SJSA1 (cell line): ENCODE measurements around the gene TENM4. TPM values are rescaled to one million over a fixed set of nuclear protein-coding genes. Genes with fewer than 3 reads are reported as not detected.
A peak's percentile ranks its signal among the peaks of the same experiment; 100 is the strongest.

Experiments
- DNase-seq, 2 experiments: peaks; one replicate each; pipeline ENCODE4 v3.0.0-alpha.2; 2015 to 2020; ENCODE audit warnings: low spot score in 2 of 2, low read depth in 1 of 2
- H3K27ac ChIP-seq: fragments of 250-450 bp; sonication (Bioruptor Pico); 2 replicates; pipeline ENCODE4 v1.5.1; 2020; ENCODE audit warnings: mild to moderate bottlenecking, moderate library complexity
- H3K27me3 ChIP-seq: fragments of 250-450 bp; sonication (Bioruptor Pico); replicated peaks from 2 replicates; pipeline ENCODE4 v1.5.1; 2020; ENCODE audit warnings: mild to moderate bottlenecking, moderate library complexity
- H3K36me3 ChIP-seq: fragments of 250-450 bp; sonication (Bioruptor Pico); 2 replicates; pipeline ENCODE4 v1.5.1; 2020; ENCODE audit warnings: mild to moderate bottlenecking
- H3K4me1 ChIP-seq: fragments of 250-450 bp; sonication (Bioruptor Pico); replicated peaks from 2 replicates; pipeline ENCODE4 v1.6.1; 2021; ENCODE audit warnings: mild to moderate bottlenecking
- H3K4me3 ChIP-seq: fragments of 250-450 bp; sonication (Bioruptor Pico); 2 replicates; pipeline ENCODE4 v1.5.1; 2020; ENCODE audit warnings: mild to moderate bottlenecking
- H3K9me3 ChIP-seq: fragments of 250-450 bp; sonication (Bioruptor Pico); replicated peaks from 2 replicates; pipeline ENCODE4 v1.5.1; 2020; ENCODE audit warnings: mild to moderate bottlenecking
- total RNA-seq: library from RNA; depleted of rRNA; stranded (reverse); fragments of >200 nt; shearing (Covaris generic); gene quantifications from 2 replicates; pipeline ENCODE4 v1.2.3, GENCODE V29; 2014

The TENM4 gene
- total RNA-seq, 1 experiment from 2014 or later, result not detected

- H3K4me3 ChIP-seq, result no peak overlapping the region
- no peaks in the 10 kb centered on the region for H3K4me1 ChIP-seq
- no peak overlapping the region for H3K27ac ChIP-seq
- H3K36me3 ChIP-seq, result no peaks in the 10 kb centered on the region
- DNase-seq, result no peak
- no peaks in the 10 kb centered on the region for H3K9me3 ChIP-seq
- H3K27me3 ChIP-seq, result no peaks in the 10 kb centered on the region
These were observed 649.6 kb downstream of the TENM4 start for GRCh38 chr11:78791254-78791653.

- H3K27ac ChIP-seq, result no peak overlapping the region
- H3K27me3 ChIP-seq, result no peaks in the 10 kb centered on the region
- H3K4me1 ChIP-seq, result no peaks in the 10 kb centered on the region
- no peak overlapping the region for H3K4me3 ChIP-seq
- no peaks in the 10 kb centered on the region for H3K36me3 ChIP-seq
- no peaks in the 10 kb centered on the region for H3K9me3 ChIP-seq
- DNase-seq, result no peak
These were observed 650.0 kb downstream of the TENM4 start for GRCh38 chr11:78790784-78791183.

- no peak overlapping the region for H3K4me3 ChIP-seq
- no peak for DNase-seq
- H3K4me1 ChIP-seq, result peaks cover 2% of the 10 kb centered on the region; the same call in 1 of the 2 replicates
- no peaks in the 10 kb centered on the region for H3K9me3 ChIP-seq
- no peak overlapping the region for H3K27ac ChIP-seq
- no peaks in the 10 kb centered on the region for H3K36me3 ChIP-seq
- H3K27me3 ChIP-seq, result no peaks in the 10 kb centered on the region
These were observed 651.5 kb downstream of the TENM4 start for GRCh38 chr11:78789375-78789774.

- no peak for DNase-seq
- Histone ChIP-seq H3K4me1 (peaks cover 7% of the 10 kb centered on the region; the same call in 1 of the 2 replicates), H3K9me3 (no peaks in the 10 kb centered on the region), H3K27ac (no peak overlapping the region), H3K36me3 (no peaks in the 10 kb centered on the region), H3K4me3 (no peak overlapping the region), H3K27me3 (no peaks in the 10 kb centered on the region)
These were observed 652.3 kb downstream of the TENM4 start for GRCh38 chr11:78788533-78788932.

GRCh38 chr11:78787696-78788095 lies 653.1 kb downstream of the TENM4 start:
- DNase-seq, result no peak
- no peak overlapping the region for H3K27ac ChIP-seq

GRCh38 chr11:78786746-78787145 lies 654.1 kb downstream of the TENM4 start:
- Histone ChIP-seq H3K9me3 (no peaks in the 10 kb centered on the region), H3K27ac (no peak overlapping the region), H3K27me3 (no peaks in the 10 kb centered on the region), H3K4me1 (peaks cover 7% of the 10 kb centered on the region; the same call in 1 of the 2 replicates), H3K36me3 (no peaks in the 10 kb centered on the region), H3K4me3 (no peak overlapping the region)
- no peak for DNase-seq

More at GRCh38 chr11:78787696-78788095, 653.1 kb downstream of the TENM4 start:
- Histone ChIP-seq H3K9me3 (no peaks in the 10 kb centered on the region), H3K4me1 (peaks cover 7% of the 10 kb centered on the region; the same call in 1 of the 2 replicates), H3K36me3 (no peaks in the 10 kb centered on the region), H3K27me3 (no peaks in the 10 kb centered on the region), H3K4me3 (no peak overlapping the region)

- no peak overlapping the region for H3K27ac ChIP-seq
- no peak overlapping the region for H3K4me3 ChIP-seq
- no peak for DNase-seq
- no peaks in the 10 kb centered on the region for H3K27me3 ChIP-seq
- no peaks in the 10 kb centered on the region for H3K9me3 ChIP-seq
- H3K4me1 ChIP-seq, result peaks cover 7% of the 10 kb centered on the region; the same call in 1 of the 2 replicates
- H3K36me3 ChIP-seq, result no peaks in the 10 kb centered on the region
These were observed 654.7 kb downstream of the TENM4 start for GRCh38 chr11:78786086-78786485.

- DNase-seq, result peak in 1 of 2 experiments; percentile 1
- H3K36me3 ChIP-seq, result no peaks in the 10 kb centered on the region
- no peaks in the 10 kb centered on the region for H3K9me3 ChIP-seq
- H3K27ac ChIP-seq, result no peak overlapping the region
- no peak overlapping the region for H3K4me3 ChIP-seq
- no peaks in the 10 kb centered on the region for H3K27me3 ChIP-seq
- peaks cover 7% of the 10 kb centered on the region; the same call in 1 of the 2 replicates for H3K4me1 ChIP-seq
These were observed 656.3 kb downstream of the TENM4 start for GRCh38 chr11:78784321-78785061.

- no peaks in the 10 kb centered on the region for H3K27me3 ChIP-seq
- H3K4me3 ChIP-seq, result no peak overlapping the region
- peak in 1 of 2 experiments; percentile 5 for DNase-seq
- H3K27ac ChIP-seq, result no peak overlapping the region
- peaks cover 7% of the 10 kb centered on the region; the same call in 1 of the 2 replicates for H3K4me1 ChIP-seq
- no peaks in the 10 kb centered on the region for H3K9me3 ChIP-seq
- H3K36me3 ChIP-seq, result no peaks in the 10 kb centered on the region
These were observed 657.0 kb downstream of the TENM4 start for GRCh38 chr11:78783846-78784245.

GRCh38 chr11:78783301-78783700 lies 657.5 kb downstream of the TENM4 start:
- DNase-seq, result no peak
- Histone ChIP-seq H3K27me3 (no peaks in the 10 kb centered on the region), H3K9me3 (no peaks in the 10 kb centered on the region), H3K27ac (no peak overlapping the region), H3K4me1 (peaks cover 7% of the 10 kb centered on the region; the same call in 1 of the 2 replicates), H3K36me3 (no peaks in the 10 kb centered on the region), H3K4me3 (no peak overlapping the region)

GRCh38 chr11:78782725-78783124 lies 658.1 kb downstream of the TENM4 start:
- Histone ChIP-seq H3K27me3 (no peaks in the 10 kb centered on the region), H3K4me3 (no peak overlapping the region), H3K4me1 (peaks cover 7% of the 10 kb centered on the region; the same call in 1 of the 2 replicates), H3K9me3 (no peaks in the 10 kb centered on the region), H3K27ac (no peak overlapping the region), H3K36me3 (no peaks in the 10 kb centered on the region)
- no peak for DNase-seq

- Histone ChIP-seq H3K4me3 (no peak overlapping the region), H3K4me1 (peaks cover 7% of the 10 kb centered on the region; the same call in 1 of the 2 replicates), H3K27me3 (no peaks in the 10 kb centered on the region), H3K36me3 (no peaks in the 10 kb centered on the region), H3K27ac (no peak overlapping the region), H3K9me3 (no peaks in the 10 kb centered on the region)
- DNase-seq, result no peak
These were observed 659.9 kb downstream of the TENM4 start for GRCh38 chr11:78780889-78781288.

- Histone ChIP-seq H3K27me3 (no peaks in the 10 kb centered on the region), H3K4me3 (no peak overlapping the region), H3K4me1 (no peaks in the 10 kb centered on the region), H3K36me3 (no peaks in the 10 kb centered on the region), H3K9me3 (no peaks in the 10 kb centered on the region), H3K27ac (no peak overlapping the region)
- DNase-seq, result no peak
These were observed 667.3 kb downstream of the TENM4 start for GRCh38 chr11:78773492-78773891.

- H3K4me3 ChIP-seq, result no peak overlapping the region
- no peaks in the 10 kb centered on the region for H3K9me3 ChIP-seq
- H3K27me3 ChIP-seq, result no peaks in the 10 kb centered on the region
- H3K27ac ChIP-seq, result no peak overlapping the region
- DNase-seq, result no peak
- H3K4me1 ChIP-seq, result no peaks in the 10 kb centered on the region
- no peaks in the 10 kb centered on the region for H3K36me3 ChIP-seq
These were observed 667.8 kb downstream of the TENM4 start for GRCh38 chr11:78773077-78773476.
